HG02678 (cell line): ENCODE data around the gene CD24.
"Not testable (repeated sequence)": the region's sequence is repeated elsewhere in the genome, so short reads cannot be mapped to it uniquely, and the experiment has no call there.

Experiments
- ATAC-seq: cut with Tn5 transposase; IDR thresholded peaks from one replicate; pipeline ENCODE4 v1.9.1; 2021; ENCODE audit warnings: mild to moderate bottlenecking, moderate library complexity; ENCODE audit not compliant: unreplicated experiment

The CD24 gene

GRCh38 chr6:106970769-106971168 lies 3.8 kb downstream of the CD24 start:
- not testable (repeated sequence) for ATAC-seq

- no peak for ATAC-seq
Measured at GRCh38 chr6:106967936-106968555, 6.5 kb downstream of the CD24 start.

DNA sequence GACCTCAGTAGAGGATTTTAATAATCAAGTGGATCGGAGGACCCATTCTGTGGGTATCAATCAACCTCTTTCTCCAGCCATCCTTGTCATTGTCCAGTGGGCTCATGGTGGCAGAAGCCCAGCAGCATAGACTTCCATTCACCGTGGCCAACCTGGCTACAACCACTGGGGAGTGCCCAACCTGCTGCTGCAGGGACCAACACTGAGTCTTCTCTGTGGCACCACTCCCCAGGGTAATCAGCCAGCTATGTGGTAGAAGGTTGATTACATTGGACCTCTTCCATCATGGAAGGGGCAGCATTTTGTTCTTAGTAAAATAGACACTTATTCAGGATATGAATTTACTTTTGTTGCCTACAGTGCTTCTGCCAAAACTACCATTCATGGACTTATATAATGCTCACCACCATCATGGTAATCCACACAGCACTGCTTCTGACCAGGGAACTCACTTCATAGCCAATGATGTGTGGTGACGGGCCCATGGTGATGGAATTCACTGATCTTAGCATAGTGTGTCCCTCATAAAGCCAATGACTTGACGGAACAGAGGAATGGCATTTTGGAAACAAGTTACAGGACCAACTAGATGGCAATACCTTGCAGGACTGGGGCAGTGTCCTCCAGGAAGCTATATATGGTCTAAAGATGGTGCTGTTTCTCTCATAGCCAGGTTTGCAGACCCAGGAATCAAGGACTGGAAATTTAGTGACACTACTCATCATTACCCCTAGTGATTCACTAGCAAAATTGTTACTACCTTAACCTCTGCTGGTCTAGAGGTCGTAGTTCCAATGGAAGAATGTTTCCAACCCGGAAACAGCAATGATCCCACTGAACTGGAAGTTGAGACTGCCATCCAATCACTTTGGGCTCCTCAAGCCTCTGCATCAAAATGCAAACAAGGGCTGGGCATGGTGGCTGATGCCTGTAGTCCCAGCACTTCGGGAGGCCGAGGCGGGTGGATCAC lies 7.6 kb downstream of the CD24 start:
- no peak for ATAC-seq

GRCh38 chr6:106966229-106966628 lies 8.3 kb downstream of the CD24 start:
- no peak for ATAC-seq

DNA sequence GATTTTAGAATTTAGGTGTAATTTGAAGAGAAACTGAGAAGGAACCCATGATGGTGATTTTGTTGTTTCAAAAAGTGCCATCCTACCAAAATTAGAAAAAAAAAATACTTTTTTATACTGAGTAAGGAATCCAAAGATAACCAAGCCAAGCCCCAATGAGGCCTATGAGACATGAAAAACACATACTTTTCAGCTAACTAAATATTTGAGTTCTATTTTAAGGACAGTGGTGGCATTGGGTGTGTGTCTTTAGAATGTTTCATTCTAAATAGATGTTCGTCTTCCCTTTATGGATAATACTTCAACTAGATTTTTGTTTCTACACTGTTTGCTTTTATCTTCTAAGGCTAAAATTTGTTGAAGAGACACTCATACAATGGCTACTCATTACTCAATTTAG lies 9.6 kb downstream of the CD24 start:
- ATAC-seq = no peak

DNA sequence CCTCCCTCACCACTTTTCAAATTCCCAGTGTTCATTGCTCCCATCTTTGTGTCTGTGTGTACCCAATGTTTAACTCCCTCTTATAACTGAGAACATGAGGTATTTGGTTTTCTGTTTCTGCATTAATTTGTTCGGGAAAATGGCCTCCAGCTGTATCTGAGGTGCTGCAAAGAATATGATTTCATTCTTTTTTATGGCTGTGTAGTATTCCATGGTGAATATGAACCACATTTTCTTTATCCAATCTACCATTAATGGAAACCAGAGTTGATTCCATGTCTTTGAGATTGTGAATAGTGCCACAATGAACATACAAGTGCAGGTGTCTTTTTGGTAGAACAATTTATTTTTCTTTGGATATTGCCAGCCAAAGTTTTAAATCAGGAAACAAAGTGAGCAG lies 10.4 kb downstream of the CD24 start:
- ATAC-seq = no peak

- ATAC-seq = no peak
Measured at GRCh38 chr6:106963544-106963943, 11.0 kb downstream of the CD24 start.

GRCh38 chr6:106961801-106962200 lies 12.7 kb downstream of the CD24 start:
- ATAC-seq = no peak

GRCh38 chr6:106961136-106961535 lies 13.4 kb downstream of the CD24 start:
- ATAC-seq = no peak

DNA sequence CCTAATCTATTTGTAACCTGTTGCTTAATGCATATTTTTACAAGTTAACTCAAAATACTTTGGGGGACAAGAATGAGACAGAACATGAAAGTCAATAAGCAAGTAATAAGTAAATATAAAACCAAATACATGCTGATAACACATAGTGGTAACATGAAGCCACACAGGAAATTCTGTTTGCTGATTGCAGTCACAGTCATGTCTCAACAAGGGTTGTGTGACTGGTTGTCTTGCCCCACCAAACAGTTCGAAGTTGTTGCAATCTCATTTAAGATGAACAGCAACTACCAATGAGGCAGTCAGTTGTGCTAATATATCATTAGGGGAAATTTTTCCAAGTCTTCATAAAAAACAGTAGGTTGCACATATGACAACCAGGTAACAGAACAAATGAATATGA lies 14.5 kb downstream of the CD24 start:
- ATAC-seq = no peak

DNA sequence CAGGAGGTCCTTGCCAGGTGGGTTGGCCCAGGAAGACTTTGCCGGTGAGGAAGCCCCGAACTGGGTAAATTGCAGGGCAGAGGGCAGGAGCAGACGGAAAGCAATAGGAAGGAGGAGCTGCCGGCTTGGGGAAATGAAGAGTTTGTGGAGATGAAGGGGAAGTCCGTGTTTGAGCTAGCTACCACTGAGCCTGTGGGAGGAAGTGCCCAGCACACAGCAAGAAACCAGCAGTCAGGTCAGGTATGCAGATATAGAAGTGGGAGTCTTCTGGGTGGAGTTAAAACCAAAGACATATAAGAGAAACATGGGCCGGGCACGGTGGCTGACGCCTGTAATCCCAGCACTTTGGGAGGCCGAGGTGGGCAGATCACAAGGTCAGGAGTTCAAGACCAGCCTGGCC lies 34.7 kb downstream of the CD24 start:
- peak; percentile 69 for ATAC-seq

GRCh38 chr6:106939208-106939607 lies 35.3 kb downstream of the CD24 start:
- ATAC-seq = no peak

- no peak for ATAC-seq
Measured at GRCh38 chr6:106927531-106928398, 46.8 kb downstream of the CD24 start.

GRCh38 chr6:106925948-106926347 lies 48.6 kb downstream of the CD24 start:
- ATAC-seq = no peak

DNA sequence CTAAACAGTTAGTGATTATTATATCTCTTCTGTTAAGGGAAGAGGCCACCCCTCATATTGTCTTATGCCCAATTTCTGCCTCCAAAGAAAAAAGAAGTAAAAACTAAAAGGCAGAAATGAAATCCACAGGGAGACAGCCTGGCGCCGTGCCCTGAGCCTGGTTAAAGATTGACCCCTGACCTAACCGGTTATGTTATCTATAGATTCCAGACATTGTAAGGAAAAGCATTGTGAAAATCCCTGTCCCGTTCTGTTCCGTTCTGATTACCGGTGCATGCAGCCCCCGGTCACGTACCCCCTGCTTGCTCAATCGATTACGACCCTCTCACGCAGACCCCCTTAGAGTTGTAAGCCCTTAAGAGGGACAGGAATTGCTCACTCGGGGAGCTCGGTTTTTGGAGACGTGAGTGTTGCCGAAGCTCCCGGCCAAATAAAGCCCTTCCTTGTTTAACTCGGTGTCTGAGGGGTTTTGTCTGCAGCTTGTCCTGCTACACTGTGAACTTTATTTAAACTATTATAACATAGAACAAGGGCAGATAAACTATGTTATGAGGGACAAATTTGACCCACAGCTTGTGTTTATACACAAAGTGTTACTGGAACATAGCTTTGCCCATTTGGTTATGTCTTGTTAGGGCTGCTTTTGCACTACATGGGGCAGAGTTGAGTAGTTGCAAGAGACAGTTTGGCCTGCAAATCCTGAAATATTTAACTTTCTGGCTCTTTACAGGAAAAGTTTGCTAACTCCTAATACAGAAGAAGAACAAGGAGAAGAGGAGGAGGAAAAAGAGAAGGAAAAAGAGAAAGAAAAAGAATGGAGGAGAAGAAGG lies 49.6 kb downstream of the CD24 start:
- ATAC-seq = no peak

DNA sequence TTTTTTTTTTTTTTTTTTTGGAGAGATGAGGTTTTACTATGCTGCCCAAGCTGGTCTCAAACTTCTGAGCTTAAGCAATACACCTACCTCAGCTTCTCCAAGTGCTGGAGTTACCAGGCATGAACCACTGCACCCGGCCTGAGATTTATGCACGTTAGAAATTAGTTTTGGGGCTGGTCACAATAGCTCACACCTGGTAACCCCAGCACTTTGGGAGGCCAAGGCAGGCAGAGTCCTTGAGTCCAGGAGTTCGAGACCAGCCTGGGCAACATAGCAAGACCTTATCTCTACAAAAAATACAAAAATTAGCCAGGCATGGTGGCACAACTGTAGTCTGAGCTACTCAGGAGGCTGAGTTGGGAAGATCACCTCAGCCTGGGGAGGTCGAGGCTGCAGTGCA lies 51.9 kb downstream of the CD24 start:
- ATAC-seq = no peak
